GM06990 (cell line): ENCODE measurements around the gene NGEF.

Source experiments
- DNase-seq: peaks from one replicate; pipeline ENCODE4 v3.0.0-alpha.2; 2011; ENCODE audit not compliant: insufficient read length; ENCODE audit errors: extremely low read depth
- H3K27me3 ChIP-seq: replicated peaks from 2 replicates; pipeline ENCODE4 v1.6.0; 2011; ENCODE audit warnings: low read length; ENCODE audit not compliant: control insufficient read depth, insufficient read depth
- H3K36me3 ChIP-seq: 2 replicates; pipeline ENCODE4 v1.5.1; 2011; ENCODE audit warnings: low read length; ENCODE audit not compliant: control insufficient read depth, insufficient read depth
- H3K4me3 ChIP-seq: replicated peaks from 2 replicates; pipeline ENCODE4 v1.5.1; 2011; ENCODE audit warnings: low read depth, mild to moderate bottlenecking, control low read depth, low read length
- CTCF ChIP-seq: IDR thresholded peaks from 2 replicates; pipeline ENCODE4 v1.5.1; 2011; ENCODE audit warnings: low read length, control low read depth, mild to moderate bottlenecking, inconsistent platforms; ENCODE audit not compliant: insufficient read depth, poor library complexity, severe bottlenecking

NGEF gene

DNA sequence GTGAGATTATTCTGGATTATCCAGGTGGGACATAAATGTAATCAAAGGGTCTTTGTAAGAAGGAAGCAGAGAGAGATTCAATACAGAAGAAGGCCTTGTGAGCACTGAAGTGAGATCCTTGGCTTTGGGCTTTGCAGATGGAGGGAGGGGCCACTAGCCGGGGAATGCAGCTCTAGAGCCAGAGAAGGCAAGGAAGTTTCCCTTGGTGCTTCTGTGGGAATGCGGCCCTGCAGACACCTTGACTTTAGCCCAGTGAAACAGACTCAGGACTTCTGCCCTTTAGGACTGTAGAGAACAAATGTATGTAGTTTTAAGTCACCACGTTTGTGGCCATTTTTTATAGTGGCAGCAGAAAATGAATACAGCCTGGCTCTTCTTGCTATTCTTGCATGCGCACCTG is 27.5 kb upstream of the NGEF start:
- no peak overlapping the region for H3K4me3 ChIP-seq
- DNase-seq, result no peak
- H3K36me3 ChIP-seq, result no peaks in the 10 kb centered on the region
- no peak for TF ChIP-seq CTCF
- no peaks in the 10 kb centered on the region; the same call in none of the 2 replicates for H3K27me3 ChIP-seq

DNA sequence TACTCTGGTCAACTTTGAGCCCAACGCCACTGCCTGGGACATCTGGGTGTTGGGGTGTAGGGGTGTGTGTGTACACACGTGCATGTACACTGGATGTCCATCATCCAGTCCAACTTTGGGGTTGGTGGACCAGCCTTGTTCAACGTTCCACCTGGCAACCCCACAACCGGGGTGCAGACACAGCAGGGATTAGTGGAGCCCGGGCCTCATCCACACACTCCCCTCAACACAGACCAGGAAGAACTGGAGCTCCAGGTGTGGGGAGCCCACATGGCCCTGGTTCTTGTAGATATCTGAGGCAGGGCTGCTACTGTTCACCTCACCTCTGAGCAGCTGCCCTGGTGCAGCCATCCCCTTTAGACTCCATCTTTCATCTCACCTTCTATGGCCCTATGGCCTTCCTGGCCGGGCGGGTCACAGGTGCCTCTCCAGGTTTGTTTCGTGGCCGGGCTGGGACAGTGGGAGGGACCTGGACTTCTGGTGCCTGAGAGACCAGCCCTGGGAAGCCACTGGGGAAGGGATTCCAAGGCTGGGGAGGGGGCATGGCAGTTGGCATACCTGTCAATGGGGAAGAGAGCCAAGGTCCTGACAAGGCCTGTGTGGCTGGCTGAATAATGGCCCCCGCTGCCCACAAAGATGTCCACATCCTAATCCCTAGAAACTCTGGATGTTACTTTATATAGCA is 26.9 kb upstream of the NGEF start:
- no peak for TF ChIP-seq CTCF
- H3K4me3 ChIP-seq, result no peak overlapping the region
- H3K27me3 ChIP-seq, result no peaks in the 10 kb centered on the region; the same call in none of the 2 replicates
- no peak for DNase-seq
- no peaks in the 10 kb centered on the region for H3K36me3 ChIP-seq

- TF ChIP-seq CTCF, result no peak
- H3K36me3 ChIP-seq, result no peaks in the 10 kb centered on the region
- H3K27me3 ChIP-seq, result no peaks in the 10 kb centered on the region; the same call in none of the 2 replicates
- no peak for DNase-seq
- H3K4me3 ChIP-seq, result no peak overlapping the region
Observed at GRCh38 chr2:233039212-233039845, 26.3 kb upstream of the NGEF start.

DNA sequence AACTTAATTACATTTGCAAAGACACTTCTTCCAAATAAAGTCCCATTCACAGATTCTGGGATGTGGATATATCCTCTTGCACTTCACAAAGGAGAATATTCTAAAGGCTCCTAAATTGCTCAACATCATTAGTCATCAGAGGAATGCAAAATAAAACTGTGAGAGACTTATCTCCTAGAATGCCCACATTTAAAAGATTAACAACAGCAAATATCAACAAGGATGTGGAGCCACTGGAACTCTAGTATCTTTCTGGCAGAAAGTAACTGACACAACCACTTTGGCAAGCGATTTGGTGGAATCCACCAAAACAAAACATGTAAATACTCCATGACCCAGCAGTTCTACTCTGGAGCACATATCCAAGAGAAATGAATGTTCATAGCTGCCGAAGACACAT is 24.0 kb upstream of the NGEF start:
- no peak for DNase-seq
- Histone ChIP-seq H3K4me3 (no peak overlapping the region), H3K27me3 (no peaks in the 10 kb centered on the region; the same call in none of the 2 replicates), H3K36me3 (no peaks in the 10 kb centered on the region)
- no peak for TF ChIP-seq CTCF

- no peak overlapping the region for H3K4me3 ChIP-seq
- no peak for DNase-seq
- no peak for TF ChIP-seq CTCF
- no peaks in the 10 kb centered on the region; the same call in none of the 2 replicates for H3K27me3 ChIP-seq
- H3K36me3 ChIP-seq, result no peaks in the 10 kb centered on the region
Observed at GRCh38 chr2:233036162-233036838, 23.2 kb upstream of the NGEF start.
